ENCODE data around the gene COMT.

Gene COMT

DNA sequence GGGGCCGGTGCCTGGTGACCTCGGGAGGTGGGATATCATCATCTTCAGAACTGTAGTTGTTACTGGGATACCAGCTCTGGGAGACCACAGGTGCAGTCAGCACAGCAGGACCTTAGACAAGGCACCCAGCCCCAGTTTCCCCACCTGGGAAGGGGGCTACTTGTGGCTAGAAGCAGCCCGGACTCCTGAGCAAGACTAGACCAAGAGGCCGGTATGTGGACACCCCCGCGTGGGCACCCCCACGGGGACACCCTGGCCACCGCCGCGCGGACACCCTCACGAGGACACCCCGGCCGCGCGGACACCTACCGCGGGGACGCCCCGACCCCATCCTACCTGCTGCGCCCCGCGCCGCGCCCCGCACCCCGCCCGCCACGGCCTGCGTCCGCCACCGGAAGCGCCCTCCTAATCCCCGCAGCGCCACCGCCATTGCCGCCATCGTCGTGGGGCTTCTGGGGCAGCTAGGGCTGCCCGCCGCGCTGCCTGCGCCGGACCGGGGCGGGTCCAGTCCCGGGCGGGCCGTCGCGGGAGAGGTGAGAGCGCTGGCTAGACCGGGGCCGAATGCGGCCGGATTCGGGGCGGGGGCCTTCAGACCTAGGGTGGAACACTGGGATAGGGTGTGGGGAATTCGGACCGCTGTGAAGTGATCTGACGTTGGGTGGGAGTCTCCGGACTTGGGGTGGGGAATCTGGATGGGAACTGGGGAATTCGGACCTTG lies at the start of gene COMT, which contains the start of gene TXNRD2:
Gene COMT, plus strand, starts transcription at position 408 of the 718 bp plus-strand sequence. CDS start 20,755 bp downstream, outside the sequence.
Gene TXNRD2, minus strand, starts transcription at position 454 of the 718 bp plus-strand sequence. Its CDS starts 15 bp downstream, at position 439.
- intact Hi-C loops (cut with DNase I): no loop called here
- DNase-seq: peak in 38 of 42 donors; percentile 50 to 81 (median 64)

DNA sequence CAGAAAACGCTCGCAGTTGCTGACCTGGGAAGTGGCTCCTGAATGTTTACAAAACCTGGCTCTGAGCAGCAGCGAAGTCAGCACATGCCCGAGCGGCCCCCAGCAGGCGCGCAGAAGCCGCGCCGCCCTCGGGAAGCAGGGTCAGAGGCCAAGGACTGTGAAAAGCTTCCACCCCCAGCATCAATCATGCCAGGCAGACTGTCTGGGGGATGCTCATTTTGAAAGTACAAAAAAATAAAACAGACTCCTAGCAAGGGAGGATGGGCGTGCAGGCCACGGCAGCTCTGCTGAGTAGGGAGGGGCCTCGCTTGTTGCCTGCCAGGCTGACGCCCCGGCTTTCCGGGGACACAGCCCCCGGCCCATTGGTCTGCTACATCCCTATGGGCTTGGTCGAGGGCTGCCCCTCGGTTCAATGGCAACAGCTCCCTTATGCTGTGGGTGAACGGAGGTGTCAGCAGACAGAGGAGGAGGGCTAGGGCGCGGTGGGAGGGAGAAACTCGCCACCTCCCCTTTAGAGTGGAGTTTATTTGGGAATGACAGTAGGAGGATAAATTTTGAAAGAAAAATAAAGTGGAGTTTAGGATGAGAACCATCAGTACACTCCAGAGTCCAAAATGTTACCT lies 49.2 kb upstream of the COMT start:
- intact Hi-C loops (cut with DNase I): no loop called here
- peak in 23 of 42 donors; percentile 10 to 67 (median 34) for DNase-seq

DNA sequence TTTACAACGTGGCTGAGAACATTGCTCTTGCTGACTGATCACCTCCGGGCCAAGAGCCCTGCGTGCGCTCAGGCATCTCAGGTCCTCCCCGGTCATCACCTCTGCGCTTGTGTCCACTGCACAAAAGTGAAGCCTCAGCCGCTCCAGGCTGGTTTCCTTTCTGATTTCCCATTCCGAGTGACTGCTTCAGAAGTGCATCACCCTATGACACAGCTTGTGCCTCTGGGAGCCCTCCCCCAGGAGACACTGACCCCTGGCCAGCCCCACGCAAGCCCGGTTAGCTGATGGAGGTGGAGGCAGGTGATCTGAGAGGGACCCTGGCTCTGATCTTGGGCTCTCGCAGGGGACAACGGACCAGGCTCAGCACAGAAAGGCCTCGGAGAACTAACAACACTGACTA lies 48.6 kb upstream of the COMT start:
- intact Hi-C loops (cut with DNase I): no loop called here
- no peak for DNase-seq

DNA sequence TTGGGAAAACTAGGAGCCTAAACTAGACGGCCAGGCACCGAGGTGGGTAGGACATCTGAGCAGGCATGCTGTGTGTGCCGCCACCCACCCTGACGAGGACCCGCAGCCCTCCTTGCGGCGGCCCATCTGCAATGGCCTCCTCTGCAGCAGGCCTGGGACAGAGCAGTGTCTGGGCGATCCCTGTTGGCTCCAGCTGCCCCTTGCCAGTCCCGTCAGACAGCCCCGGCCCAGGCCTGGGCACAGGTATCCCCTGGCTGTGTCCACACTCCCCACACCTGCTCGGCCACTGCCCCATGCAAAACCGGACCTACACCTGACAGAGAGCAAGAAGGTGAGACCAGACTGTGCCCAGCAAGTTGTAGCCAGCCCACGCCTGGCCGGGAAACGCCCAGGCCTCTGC lies 48.2 kb upstream of the COMT start:
- DNase-seq: no peak
- intact Hi-C loops (cut with DNase I): no loop called here

DNA sequence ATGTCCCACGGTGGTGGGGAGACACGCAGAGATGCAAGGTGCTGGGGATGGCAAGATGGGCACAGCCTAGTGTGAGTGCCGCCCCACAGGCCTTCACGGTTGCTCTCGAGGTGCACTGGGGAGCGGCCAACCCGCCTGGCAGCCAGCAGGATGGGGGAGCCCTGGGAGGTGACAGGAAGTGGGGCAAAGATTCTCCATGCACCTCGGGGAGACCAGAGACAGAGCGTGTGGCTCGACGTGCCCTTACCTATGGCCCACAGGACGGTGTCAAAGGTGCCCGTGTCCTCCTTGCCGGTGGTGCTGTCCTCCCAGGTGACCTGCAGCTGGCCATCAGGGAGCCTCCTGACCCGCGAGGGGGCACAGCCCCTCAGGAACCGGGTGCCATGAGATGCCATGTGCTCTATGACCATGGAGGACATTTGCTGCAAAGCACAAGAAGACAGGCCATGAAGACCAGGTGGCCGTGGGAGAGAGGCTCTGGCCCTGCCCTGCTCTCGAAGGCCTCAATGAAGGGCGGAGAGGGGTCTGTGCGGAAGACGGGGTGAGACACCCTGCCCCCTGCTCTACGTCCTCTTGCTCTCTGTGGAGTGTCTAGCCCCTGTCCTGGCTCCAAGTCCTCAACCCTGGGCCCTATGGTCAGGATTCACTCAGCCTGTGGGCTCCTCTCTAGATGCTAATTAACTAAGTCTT lies 46.3 kb upstream of the COMT start:
- no peak for DNase-seq
- intact Hi-C loops (cut with DNase I): no loop called here

DNA sequence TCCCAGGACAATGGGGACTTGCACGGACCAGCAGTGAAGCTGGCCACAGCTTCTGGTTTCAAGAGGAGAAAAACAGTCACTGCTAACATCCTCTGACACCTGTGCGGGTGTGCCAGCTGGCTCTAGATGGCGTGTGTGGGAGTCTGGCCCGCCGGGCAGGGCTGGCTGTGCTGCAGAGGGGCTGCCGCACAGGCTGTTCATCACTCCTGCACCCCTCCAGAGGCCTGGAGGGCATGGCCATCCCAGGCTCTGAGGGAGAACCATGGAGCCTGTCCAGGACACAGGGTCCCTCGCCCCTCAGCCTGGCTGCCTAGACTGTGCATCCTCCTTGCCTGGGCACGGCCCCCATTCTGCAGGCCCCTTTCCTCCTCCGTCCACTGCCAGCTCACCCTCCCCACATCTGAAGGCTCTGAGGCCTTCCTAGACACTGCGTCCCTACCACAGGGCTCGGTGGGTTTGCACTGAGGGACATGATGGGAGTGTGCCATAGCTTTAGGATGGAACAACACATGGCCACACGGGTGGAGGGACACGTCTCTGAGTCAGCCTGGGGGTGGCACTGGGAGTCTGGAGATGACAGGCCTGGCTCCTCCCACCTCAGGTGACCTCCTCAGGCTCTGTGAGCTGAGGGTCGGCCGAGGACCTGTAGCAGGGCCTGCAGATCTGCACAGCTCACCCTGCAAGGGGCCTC lies 44.8 kb upstream of the COMT start:
- no peak for DNase-seq
- intact Hi-C loops (cut with DNase I): no loop called here

DNA sequence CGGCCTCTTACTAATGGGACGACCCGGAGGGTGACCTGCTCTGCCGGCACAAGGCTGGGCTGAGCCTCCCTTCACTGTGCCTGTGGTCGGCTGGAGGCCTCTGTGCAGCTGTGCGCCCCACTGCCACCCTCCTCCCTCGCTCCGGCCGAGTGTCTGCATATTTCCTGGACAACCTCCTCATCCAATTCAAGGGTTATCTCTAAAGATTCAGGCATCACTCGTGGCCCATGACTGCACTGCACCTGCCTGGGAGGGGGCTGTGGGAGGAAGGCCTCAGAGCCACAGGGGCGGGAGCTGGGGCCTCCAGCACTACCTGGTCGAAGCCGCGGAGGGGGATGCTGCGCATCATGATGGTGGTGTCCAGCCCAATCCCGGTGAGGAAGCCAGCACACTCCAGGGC lies 43.8 kb upstream of the COMT start:
- DNase-seq: no peak
- intact Hi-C loops (cut with DNase I): no loop called here

DNA sequence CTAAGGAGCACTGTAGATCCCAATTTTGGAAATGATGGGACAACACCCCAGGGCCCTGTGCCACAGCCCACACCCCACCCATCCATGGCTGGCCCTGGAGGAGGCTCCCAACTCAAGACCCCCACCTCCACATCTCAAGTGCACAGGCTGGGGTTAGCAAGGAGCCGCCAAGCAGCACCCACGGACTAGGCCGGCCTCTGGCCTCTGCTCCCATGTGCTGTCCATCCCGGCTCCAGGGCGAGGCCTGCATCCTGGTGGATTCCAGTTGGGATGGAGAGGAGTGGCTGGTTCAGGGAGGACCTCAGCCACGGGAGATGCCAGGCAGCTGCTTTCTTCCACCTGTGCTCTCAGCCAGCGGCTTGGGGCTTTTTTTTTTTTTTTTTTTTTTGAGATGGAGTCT lies 43.4 kb upstream of the COMT start:
- DNase-seq: no peak
- intact Hi-C loops (cut with DNase I): no loop called here

DNA sequence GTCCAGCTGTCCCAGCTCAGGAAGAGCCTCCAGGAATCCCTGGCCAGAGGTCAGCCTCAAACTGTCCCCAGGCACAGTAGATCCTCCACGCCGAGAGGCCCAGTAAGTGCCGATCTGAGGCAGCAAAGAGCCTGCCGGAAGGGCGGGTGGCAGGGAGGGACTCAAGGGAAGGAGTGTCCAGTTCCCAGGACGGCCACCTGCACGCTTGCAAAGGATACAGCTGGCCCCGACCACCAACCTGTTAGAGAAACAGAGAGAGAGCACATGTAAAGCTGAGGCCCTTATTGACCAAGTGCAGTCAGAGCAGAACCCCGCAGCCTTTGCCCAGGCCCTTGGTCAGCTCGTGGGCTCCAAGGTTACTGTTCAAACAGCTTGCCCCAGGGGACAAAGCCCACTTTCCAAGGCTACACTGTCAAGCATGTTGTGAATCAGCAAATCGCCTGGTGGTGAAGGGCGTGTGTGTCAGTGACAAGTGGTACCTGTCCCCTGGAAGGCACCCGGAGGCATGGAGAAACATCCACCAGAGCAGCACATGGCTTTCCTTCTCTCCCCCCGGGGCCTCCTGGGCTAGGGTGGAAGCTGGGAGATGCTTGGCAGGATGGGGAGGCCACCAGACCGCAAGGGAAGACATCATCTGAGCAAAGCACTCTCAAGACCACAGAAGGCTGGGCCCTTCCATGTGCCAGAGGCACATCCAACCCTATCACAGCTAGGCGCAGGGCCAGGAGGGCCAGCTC lies 42.6 kb upstream of the COMT start:
- DNase-seq: no peak

DNA sequence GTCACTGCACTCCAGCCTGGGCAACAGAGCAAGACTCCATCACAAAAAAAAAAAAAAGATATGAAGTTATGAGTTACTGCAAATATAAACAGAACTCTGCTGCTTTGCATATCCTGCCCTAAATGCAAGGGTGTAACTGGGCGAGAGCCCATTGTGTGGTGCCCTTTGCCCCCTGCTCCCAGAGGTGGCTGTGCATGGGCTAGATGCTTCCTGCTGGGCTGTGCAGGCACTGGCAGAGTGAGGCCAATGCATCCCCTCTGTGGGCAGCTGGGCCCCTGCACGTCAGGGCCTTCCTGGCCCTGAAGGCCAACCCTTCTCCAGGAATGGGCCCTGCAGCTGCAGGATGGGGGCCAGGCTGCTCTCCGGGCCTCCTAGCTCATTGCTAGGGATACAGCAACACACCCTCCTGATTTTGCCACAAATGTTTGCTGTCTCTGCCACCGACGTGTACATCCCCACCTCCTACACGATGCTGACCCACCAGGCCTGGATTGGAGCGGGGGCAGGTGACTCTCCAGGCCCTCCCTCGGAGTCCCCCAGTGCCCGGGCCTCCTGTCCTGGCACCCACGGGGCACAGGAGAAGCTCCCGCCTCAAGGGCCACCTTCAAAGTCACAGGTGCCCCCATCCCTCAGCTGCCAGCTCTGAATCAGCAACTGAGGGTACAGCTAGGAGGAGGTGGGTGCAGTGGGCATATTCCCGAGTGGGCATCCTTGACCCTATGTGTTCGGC lies 40.7 kb upstream of the COMT start:
- DNase-seq: no peak
- intact Hi-C loops (cut with DNase I): no loop called here

More for the DNA sequence above, 42.6 kb upstream of the COMT start:
- intact Hi-C loops (cut with DNase I): no loop called here

DNA sequence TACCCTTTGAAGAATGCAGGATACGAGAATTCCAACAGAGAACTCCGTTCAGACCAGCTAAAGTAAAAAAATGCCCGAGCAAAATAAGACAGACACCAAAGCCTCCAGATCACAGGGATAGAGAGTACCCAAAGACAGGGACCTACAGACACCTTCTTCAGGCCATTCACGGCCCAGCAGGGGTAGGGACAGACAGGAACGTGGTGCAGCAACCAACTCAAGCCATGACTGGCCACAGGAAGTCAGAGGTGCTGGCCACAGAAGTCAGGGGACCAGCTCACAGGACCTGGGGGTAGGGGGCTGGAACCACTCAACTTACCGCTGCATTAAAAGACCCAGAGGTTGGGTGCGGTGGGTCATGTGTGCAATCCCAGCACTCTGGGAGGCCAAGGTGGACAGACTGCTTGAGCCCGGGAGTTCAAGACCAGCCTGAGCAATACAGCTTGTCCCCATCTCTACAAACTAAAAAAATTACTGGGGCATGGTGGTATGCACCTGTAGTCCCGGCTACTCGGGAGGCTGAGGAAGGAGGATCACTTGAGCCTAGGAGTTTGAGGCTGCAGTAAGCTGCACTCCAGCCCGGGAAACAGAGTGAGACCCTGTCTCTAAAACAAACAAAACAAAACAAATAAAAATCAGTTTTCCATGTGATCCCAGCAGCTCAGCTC lies 39.9 kb upstream of the COMT start:
- DNase-seq: no peak
- intact Hi-C loops (cut with DNase I): no loop called here

DNA sequence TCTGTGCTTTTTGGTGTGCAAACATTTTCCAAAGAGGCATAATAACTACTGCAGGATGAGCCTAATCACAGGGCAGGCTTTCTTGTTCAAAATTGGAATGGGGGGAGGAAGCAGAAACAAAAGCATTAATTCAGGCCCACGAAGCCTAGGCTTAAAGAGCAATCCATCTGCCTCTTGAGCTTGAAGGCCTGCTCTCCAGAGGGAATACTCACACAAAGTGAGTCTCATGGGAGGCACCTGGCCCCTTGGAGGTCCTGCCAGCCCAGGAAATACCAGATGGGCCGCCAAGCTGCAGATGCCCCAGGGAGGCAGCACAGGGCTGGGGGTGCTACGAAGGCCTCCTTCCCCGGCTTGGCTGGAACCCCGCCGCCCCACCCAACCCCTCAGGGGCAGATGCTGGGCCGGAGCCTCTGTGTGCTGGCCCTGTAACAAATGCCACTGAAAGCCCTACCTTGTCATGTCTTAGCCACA lies 39.3 kb upstream of the COMT start:
- intact Hi-C loops (cut with DNase I): no loop called here
- no peak for DNase-seq

DNA sequence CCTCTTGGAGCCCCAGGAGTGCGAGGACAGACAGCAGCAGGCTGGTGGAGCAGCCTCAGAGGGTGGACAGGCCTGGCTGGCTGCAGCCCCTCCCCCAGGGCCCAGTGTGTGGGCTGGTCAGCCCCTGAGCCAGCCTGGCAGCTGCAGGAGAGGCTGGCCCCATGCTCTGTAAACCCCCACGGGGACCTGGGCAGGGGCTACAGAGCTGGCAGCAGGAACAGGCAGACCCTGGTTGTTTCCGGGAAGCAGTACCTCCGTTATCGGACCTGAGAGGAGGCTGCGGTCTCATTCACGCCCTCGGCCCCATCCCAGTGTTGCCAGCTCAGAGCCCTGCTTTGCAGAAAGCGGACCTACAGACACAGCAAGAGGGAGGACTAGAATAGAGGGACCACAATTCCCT lies 38.5 kb upstream of the COMT start:
- intact Hi-C loops (cut with DNase I): no loop called here
- no peak for DNase-seq

DNA sequence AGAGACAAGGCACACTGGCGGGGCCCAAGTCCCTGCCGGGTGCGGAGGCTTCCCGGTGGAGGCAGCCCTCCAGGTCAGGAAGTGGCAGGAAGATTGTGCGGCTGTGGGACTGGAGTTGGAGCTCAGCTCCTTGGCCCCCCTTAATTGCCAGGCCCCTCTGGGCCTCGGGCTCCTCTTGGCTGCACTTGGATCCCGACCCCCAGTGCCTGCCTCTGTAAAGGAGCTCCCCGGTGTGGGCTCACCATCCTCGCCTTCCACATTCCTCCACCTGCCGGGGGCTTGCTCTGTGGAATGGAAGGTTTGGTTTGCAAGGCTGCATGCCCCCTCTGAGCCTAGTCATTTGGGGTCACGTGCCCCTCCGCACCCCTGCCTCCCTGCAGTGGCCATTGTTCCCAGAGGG lies 38.1 kb upstream of the COMT start:
- intact Hi-C loops (cut with DNase I): no loop called here

DNA sequence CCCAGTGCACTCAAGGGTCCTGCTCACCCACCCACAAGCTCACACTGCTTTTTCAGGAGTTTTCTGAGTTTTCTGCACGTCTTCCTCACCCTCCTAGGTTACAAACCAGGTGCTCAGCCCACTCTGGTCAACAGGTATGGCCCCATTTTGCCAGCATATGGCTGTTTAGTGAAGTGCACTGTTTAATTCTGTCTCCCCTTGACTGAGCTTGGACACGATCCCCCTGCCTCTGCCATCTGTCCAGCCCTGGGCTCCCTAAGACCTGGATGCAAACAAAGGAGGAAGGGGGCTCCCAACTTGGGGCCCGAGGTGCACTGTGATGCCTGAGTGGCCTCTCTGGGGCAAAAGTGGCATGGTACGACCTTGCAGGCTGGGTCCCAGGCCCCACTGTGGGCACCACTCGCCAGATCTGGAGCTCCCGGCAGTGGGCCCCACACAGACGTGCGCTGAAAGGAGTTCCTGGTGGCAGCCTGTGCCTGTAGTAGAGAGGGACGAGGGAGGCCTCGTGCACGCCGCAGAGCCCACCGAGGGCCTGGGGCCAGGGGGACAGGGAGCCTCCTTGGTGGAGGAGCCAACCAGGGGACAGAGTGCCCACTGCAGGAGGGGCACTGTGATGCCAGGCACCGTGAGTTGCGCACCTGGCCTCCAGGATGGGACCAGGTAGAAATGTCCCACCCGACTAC lies 37.3 kb upstream of the COMT start:
- DNase-seq: no peak
- intact Hi-C loops (cut with DNase I): no loop called here

More for the DNA sequence above, 38.1 kb upstream of the COMT start:
- no peak for DNase-seq

DNA sequence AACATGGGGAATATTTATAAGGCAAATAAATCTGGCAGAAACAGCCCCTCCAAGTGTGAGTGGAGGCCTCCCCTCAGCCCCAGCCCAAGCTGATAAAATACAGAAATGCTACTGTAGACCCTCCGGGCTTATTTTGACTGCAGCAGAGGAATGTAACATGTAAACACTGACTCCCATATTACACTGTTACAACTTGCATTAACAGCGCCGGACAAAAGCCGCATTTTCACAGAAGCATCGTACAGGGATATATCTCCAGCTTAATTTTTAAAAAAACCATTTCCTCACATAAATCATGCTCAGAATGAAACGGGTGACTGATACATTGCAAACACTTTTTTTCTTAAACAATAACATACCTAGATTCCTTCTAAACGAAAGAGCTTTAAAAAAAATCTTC lies 36.6 kb upstream of the COMT start:
- DNase-seq: no peak
- intact Hi-C loops (cut with DNase I): no loop called here

Measured in head of caudate nucleus (tissue), 42 donors.